Neural progenitor cell (in vitro differentiated cells): ENCODE measurements around the gene KRT24.

Experiments used
- CTCF ChIP-seq: fragments of 200-600 bp; sonication (generic); IDR thresholded peaks from 2 replicates; pipeline ENCODE4 v1.5.1; 2017; ENCODE audit warnings: antibody characterized with exemption, mild to moderate bottlenecking
- EZH2 ChIP-seq: fragments of 200-600 bp; sonication (generic); IDR thresholded peaks from 2 replicates; pipeline ENCODE4 v1.6.1; 2017; ENCODE audit warnings: antibody characterized with exemption, mild to moderate bottlenecking, moderate library complexity

DNA sequence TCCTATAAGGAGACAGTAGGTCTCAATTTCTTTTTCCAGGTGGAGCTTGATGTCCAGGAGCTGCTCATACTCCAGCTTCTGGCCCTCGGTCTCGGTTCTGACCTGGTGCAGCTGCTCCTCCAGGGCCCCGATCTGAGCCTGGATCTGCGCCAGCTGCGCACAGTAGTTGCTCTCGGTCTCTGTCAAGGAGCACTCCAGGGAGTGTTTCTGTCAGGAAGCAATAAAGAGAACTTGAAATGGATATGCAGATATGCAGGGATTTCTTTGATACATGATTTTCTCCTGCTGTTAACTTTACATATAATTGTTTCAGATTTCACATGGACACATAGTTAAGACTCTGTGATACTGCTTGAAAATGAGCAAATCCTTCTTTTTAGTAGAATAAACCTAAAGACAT lies 46.8 kb upstream of the KRT24 start:
- TF ChIP-seq CTCF (no peak), EZH2 (no peak)
